HepG2 (cell line): ENCODE measurements around the gene XRCC2. TPM values are rescaled to one million over a fixed set of nuclear protein-coding genes. Genes with fewer than 3 reads are reported as not detected.

Source experiments
- ATAC-seq: fragments of 200-7000 bp; cut with Tn5 transposase; 3 replicates; pipeline ENCODE4 v1.9.1; 2020; ENCODE audit warnings: mild to moderate bottlenecking, moderate library complexity
- BruUV-seq: library from RNA; stranded (reverse); fragments of 400-500 nt; replicated peaks from 2 replicates; lab custom pipeline; 2021; lab: Mats Ljungman, UMichigan
- CTCF ChIA-PET: fragments of 300-600 bp; formaldehyde crosslinking; extraction: SDS; loops from one replicate; lab custom pipeline; 2021; ENCODE audit warnings: low total read pairs, inconsistent platforms, low intra/inter-chr PET ratio; lab: Yijun Ruan, JAX
- POLR2A ChIA-PET: fragments of 350-600 bp; sonication (Branson Sonifier 250); formaldehyde crosslinking; loops from one replicate; lab custom pipeline; 2020; ENCODE audit warnings: antibody characterized with exemption, inconsistent platforms; lab: Yijun Ruan, JAX
- DNase-seq: peaks from one replicate; pipeline ENCODE4 v3.0.0-alpha.2; 2015; ENCODE audit warnings: low spot score
- FAIRE-seq: peaks from 3 replicates; lab custom pipeline; 2011; peaks lifted over from hg19 to GRCh38; lab: Jason Lieb, UNC
- H2AFZ ChIP-seq: one replicate; pipeline ENCODE4 v1.6.1; 2011; ENCODE audit warnings: low read length, inconsistent platforms
- H3K27ac ChIP-seq: fragments of 300-600 bp; 3 replicates; pipeline ENCODE4 v1.8.0; 2011; ENCODE audit warnings: mixed run types, mild to moderate bottlenecking, mixed read lengths, low read length, inconsistent platforms; ENCODE audit not compliant: insufficient read depth; ENCODE audit errors: extremely low read length
- H3K27me3 ChIP-seq, 2 experiments: fragments of 200-600 bp in 1 of 2; 2 replicates in 1 of 2; 3 replicates in 1 of 2; pipeline versions ENCODE4 v1.6.0 to v1.8.0; 2011; ENCODE audit warnings: low read length in 2 of 2, mild to moderate bottlenecking in 2 of 2, moderate library complexity in 2 of 2, inconsistent platforms in 1 of 2; ENCODE audit not compliant: insufficient read depth in 2 of 2, control insufficient read depth in 1 of 2
- H3K36me3 ChIP-seq, 2 experiments: fragments of 200-600 bp in 1 of 2; replicated peaks in 1 of 2; 2 replicates in 1 of 2; 3 replicates in 1 of 2; pipeline versions ENCODE4 v1.5.1 to v1.8.0; 2011; ENCODE audit warnings: low read length in 2 of 2, inconsistent platforms in 1 of 2; ENCODE audit not compliant: insufficient read depth in 2 of 2, control insufficient read depth in 1 of 2
- H3K4me1 ChIP-seq: 2 replicates; pipeline ENCODE4 v1.5.1; 2012; ENCODE audit warnings: low read length, inconsistent platforms; ENCODE audit not compliant: insufficient read depth
- H3K4me2 ChIP-seq: 2 replicates; pipeline ENCODE4 v1.6.0; 2011; ENCODE audit warnings: low read depth, low read length, inconsistent platforms
- H3K4me3 ChIP-seq, 3 experiments: fragments of 200-600 bp in 1 of 3; sonication (generic), shearing (Covaris generic) in 1 of 3; replicated peaks in 1 of 3; 2 replicates each; pipeline ENCODE4 v1.5.1; 2011 to 2016; ENCODE audit warnings: low read length in 3 of 3, inconsistent platforms in 2 of 3, low read depth in 2 of 3, mild to moderate bottlenecking in 2 of 3, control low read depth in 1 of 3, mixed read lengths in 1 of 3; ENCODE audit not compliant: insufficient read depth in 1 of 3
- H3K79me2 ChIP-seq: one replicate; pipeline ENCODE4 v1.6.1; 2011; ENCODE audit warnings: low read length, inconsistent platforms; ENCODE audit not compliant: insufficient read depth
- H3K9ac ChIP-seq: 2 replicates; pipeline ENCODE4 v1.6.0; 2011; ENCODE audit warnings: mild to moderate bottlenecking, low read depth, low read length, inconsistent platforms; ENCODE audit not compliant: insufficient read depth
- H3K9me3 ChIP-seq: 2 replicates; pipeline ENCODE4 v1.5.1; 2012; ENCODE audit warnings: mild to moderate bottlenecking, low read length
- H4K20me1 ChIP-seq: 2 replicates; pipeline ENCODE4 v1.6.0; 2011; ENCODE audit warnings: inconsistent platforms, mild to moderate bottlenecking, low read length, moderate library complexity; ENCODE audit not compliant: insufficient read depth
- DMAP1 ChIP-seq: IDR thresholded peaks from 2 replicates; pipeline ENCODE4 v1.6.1; 2016
- NPAS2 ChIP-seq: sonication (generic); formaldehyde crosslinking; IDR thresholded peaks from 2 replicates; pipeline ENCODE4 v1.8.0; 2022; ENCODE audit warnings: mild to moderate bottlenecking, missing genetic modification reagents, borderline replicate concordance
- NR2C2 ChIP-seq: sonication (generic); formaldehyde crosslinking; IDR thresholded peaks from 2 replicates; pipeline ENCODE4 v1.4.0; 2020; ENCODE audit warnings: missing genetic modification reagents, mild to moderate bottlenecking, moderate library complexity, borderline replicate concordance
- NR2F1 ChIP-seq, 2 experiments: fragments of 450-650 bp in 1 of 2; formaldehyde crosslinking in 1 of 2; IDR thresholded peaks; 2 replicates each; pipeline versions ENCODE4 v1.5.0 to v1.6.1; 2016 to 2020; ENCODE audit warnings: mild to moderate bottlenecking in 1 of 2, missing compliant biosample characterization in 1 of 2, missing genetic modification reagents in 1 of 2, moderate library complexity in 1 of 2
- RARA ChIP-seq: IDR thresholded peaks from 2 replicates; pipeline ENCODE4 v1.6.1; 2016; ENCODE audit warnings: missing genetic modification reagents, missing compliant biosample characterization
- TFE3 ChIP-seq: IDR thresholded peaks from 2 replicates; pipeline ENCODE4 v1.6.1; 2016
- ZHX2 ChIP-seq, 2 experiments: sonication (generic) in 1 of 2; formaldehyde crosslinking in 1 of 2; IDR thresholded peaks; 2 replicates each; pipeline versions ENCODE4 v1.6.1 to v1.9.0; 2014 to 2022; ENCODE audit warnings: antibody characterized with exemption in 1 of 2, borderline replicate concordance in 1 of 2, inconsistent platforms in 1 of 2, low read depth in 1 of 2, missing genetic modification reagents in 1 of 2
- ZNF557 ChIP-seq: sonication (generic); formaldehyde crosslinking; IDR thresholded peaks from 2 replicates; pipeline ENCODE4 v1.4.0; 2020; ENCODE audit warnings: missing genetic modification reagents
- ZNF629 ChIP-seq: sonication (generic); formaldehyde crosslinking; conservative IDR thresholded peaks from 2 replicates; pipeline ENCODE4 v1.5.0; 2020; ENCODE audit warnings: missing genetic modification reagents
- ZNF652 ChIP-seq: IDR thresholded peaks from 2 replicates; pipeline ENCODE4 v1.6.1; 2016; ENCODE audit warnings: low read depth, borderline replicate concordance
- WGBS: methylation state at CpG from one replicate; pipeline ENCODE4 v1.1.6; 2017; ENCODE audit warnings: low lambda C conversion rate; 5-methylcytosine and 5-hydroxymethylcytosine counted together
- in situ Hi-C: cut with HindIII; loops from 2 replicates; pipeline ENCODE4 v1.10.0; 2017; ENCODE audit warnings: low pct_unique_long_range_greater_than_20kb; ENCODE audit not compliant: extremely low pct_ligation_motif_present
- intact Hi-C: fragments of 100-400 bp; cut with micrococcal nuclease; formaldehyde crosslinking; loops from one replicate; pipeline ENCODE4 v1.10.0; 2022; ENCODE audit not compliant: unreplicated experiment
- polyA plus RNA-seq, 8 experiments: library from polyadenylated mRNA; depleted of rRNA in 3 of 8; stranded (reverse) in 7 of 8; unstranded in 1 of 8; fragments of >200 nt; fragmentation: Illumina TruSeq in 4 of 8; extraction: Trizol in 4 of 8; gene quantifications; 2 replicates each; pipeline versions ENCODE4 v1.2.1 to v1.2.3, GENCODE V29; 2011 to 2016; ENCODE audit warnings: low read depth in 4 of 8, missing spikeins in 1 of 8, mixed read lengths in 1 of 8; ENCODE audit not compliant: insufficient read depth in 1 of 8
- total RNA-seq, 5 experiments: library from RNA; depleted of rRNA; stranded (reverse); fragments of >200 nt; fragmentation: Illumina TruSeq; extraction: Trizol; gene quantifications; 2 replicates each; pipeline ENCODE4 v1.2.3, GENCODE V29; 2016; ENCODE audit warnings: low read depth in 1 of 5

XRCC2 gene
- total and polyA plus RNA-seq, 2 of the 13 experiments (the other 11 are each of a cell fraction or from before 2014, with no cell fraction given) = 3.8 to 14.5 TPM

GRCh38 chr7:152615031-152615741 lies 60.8 kb downstream of the XRCC2 start (continued):
- TF ChIP-seq NPAS2 (CRISPR knock-in tag) (no peak), RARA (CRISPR knock-in tag) (peak; percentile 62), ZNF557 (CRISPR knock-in tag) (no peak), NR2F1 (CRISPR knock-in tag; IDR thresholded peaks at IDR 0.05) (peak; percentile 71 to 81), ZNF652 (CRISPR knock-in tag) (peak; percentile 53; the same call in 1 of the 2 replicates), DMAP1 (CRISPR knock-in tag) (peak; percentile 51; the same call in 1 of the 2 replicates), TFE3 (CRISPR knock-in tag) (0 out of 2 replicates have a peak, but pooled peaks have one; percentile 42), NR2C2 (CRISPR knock-in tag) (0 out of 2 replicates have a peak, but pooled peaks have one; percentile 27)
- TF ChIP-seq, all 625 proteins: peak for 29

- no peak overlapping the region for H3K27ac ChIP-seq
- H3K27me3 ChIP-seq = no peaks in the 10 kb centered on the region; a peak in 1 of 5 replicates
- TF ChIP-seq ZNF629 (CRISPR knock-in tag) = peak; percentile 63
- TF ChIP-seq ZHX2 (IDR thresholded peaks at IDR 0.05; ENCODE audit: low read depth) = no peak
- TF ChIP-seq ZHX2 (CRISPR knock-in tag; IDR thresholded peaks at IDR 0.05; ENCODE audit: borderline replicate concordance) = no peak
- POLR2A ChIA-PET = no interaction called here
- no peaks in the 10 kb centered on the region for H3K79me2 ChIP-seq
- no peak overlapping the region for H3K4me3 ChIP-seq
- H3K4me1 ChIP-seq = no peaks in the 10 kb centered on the region
- intact Hi-C loops (no loop called here), in situ Hi-C loops (no loop called here)
- no peak overlapping the region for H2AFZ ChIP-seq
- H3K36me3 ChIP-seq = no peaks in the 10 kb centered on the region
- no peaks in the 10 kb centered on the region for H4K20me1 ChIP-seq
- BruUV-seq = no TSS peak
- no peak for ATAC-seq
- CTCF ChIA-PET = no interaction called here
- DNase-seq = no peak
- WGBS = 25% methylated on average over 4 of the region's 4 CpGs
- no peak overlapping the region for H3K9ac ChIP-seq
- no peaks in the 10 kb centered on the region for H3K9me3 ChIP-seq
- H3K4me2 ChIP-seq = no peak overlapping the region
- FAIRE-seq = no peak
Measured at GRCh38 chr7:152608656-152609055, 67.3 kb downstream of the XRCC2 start.
